Right lobe of liver (tissue), 4 donors: Measurements from ENCODE around the gene LRRN2.

ENCODE experiments used
- POLR2A ChIP-seq: fragments of 450-650 bp; IDR thresholded peaks from one replicate; pipeline ENCODE4 v1.6.1; 2017; ENCODE audit warnings: antibody characterized with exemption, mild to moderate bottlenecking
- TF ChIP-seq, protein P1 (sequence below), 4 donors: fragments of 200-600 bp in 3 of 4; fragments of 450-650 bp in 1 of 4; IDR thresholded peaks; one replicate each; pipeline versions ENCODE4 v1.5.1 to v1.8.0; 2016 to 2022; ENCODE audit warnings: antibody characterized with exemption in 4 of 4, mild to moderate bottlenecking in 2 of 4
- donor health status: DM: no; HTN: no; CAD: no.
- donor health status: DM: no; HTN: no; CAD: no.
- donor health status: DM: no; HTN: yes; CAD: no.

DNA sequence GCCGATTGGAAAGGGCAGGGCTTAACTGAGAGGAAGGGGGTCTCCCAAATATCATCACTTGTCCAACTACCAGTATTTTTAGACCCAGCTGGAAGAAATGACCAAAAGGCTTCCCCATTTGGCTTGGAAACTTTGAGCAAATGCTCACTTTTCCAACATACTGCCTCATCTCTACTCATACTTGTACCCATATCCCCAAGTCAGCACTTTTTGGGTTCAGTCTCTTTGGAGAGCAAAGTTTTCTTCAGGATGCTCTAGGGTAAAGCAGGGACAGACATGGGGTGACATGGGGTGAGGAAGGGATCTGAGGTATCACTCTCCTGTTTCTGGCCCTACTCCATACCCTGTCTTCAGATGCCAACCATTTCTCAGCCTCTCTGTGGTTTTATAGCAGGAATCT lies 27.2 kb downstream of the LRRN2 start:
- no peak for TF ChIP-seq POLR2A
- TF ChIP-seq, protein P1, sequence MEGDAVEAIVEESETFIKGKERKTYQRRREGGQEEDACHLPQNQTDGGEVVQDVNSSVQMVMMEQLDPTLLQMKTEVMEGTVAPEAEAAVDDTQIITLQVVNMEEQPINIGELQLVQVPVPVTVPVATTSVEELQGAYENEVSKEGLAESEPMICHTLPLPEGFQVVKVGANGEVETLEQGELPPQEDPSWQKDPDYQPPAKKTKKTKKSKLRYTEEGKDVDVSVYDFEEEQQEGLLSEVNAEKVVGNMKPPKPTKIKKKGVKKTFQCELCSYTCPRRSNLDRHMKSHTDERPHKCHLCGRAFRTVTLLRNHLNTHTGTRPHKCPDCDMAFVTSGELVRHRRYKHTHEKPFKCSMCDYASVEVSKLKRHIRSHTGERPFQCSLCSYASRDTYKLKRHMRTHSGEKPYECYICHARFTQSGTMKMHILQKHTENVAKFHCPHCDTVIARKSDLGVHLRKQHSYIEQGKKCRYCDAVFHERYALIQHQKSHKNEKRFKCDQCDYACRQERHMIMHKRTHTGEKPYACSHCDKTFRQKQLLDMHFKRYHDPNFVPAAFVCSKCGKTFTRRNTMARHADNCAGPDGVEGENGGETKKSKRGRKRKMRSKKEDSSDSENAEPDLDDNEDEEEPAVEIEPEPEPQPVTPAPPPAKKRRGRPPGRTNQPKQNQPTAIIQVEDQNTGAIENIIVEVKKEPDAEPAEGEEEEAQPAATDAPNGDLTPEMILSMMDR (IDR thresholded peaks at IDR 0.05) = no peak
